HG03432 (cell line): Measurements from ENCODE around the gene FAM83C.

Source experiments
- ATAC-seq: cut with Tn5 transposase; IDR thresholded peaks from one replicate; pipeline ENCODE4 v1.9.1; 2021; ENCODE audit warnings: mild to moderate bottlenecking, moderate library complexity; ENCODE audit not compliant: unreplicated experiment

FAM83C gene

DNA sequence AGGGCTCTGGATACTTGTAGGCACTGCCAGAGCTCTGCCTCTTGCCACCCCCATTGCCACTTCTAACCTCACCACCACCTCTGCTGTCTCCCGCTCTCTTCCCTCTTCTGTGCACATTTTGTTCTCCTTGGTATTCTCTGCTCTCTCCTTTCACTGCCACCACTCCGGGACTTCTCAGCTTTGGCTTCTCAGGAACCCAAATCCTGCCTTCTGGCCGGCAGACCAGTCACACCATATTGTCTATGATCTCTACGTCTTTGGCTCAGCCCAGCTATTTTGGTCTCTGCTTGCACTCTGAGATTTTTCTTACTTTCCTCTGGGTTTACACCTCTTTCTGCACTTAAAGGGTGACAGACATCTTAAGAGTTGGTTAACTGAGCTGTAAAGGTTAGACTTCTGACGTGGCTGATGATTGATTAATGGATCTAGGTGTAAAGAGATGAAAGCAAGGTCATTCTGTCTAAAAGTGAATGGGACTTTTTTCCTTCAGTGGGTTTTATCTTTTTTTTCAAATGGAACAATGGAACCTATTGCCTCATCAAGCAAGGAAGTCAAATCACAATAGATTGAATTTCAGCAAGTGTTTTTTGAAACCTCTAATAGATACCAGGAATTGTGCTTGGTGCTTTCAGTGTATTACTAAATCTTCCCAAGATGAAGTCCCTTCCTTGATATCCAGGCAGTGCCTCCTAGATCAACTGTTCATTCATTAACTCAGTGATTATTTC, 52.0 kb downstream of the FAM83C start:
- no peak for ATAC-seq

- no peak for ATAC-seq
Measured at GRCh38 chr20:35238735-35239134, 53.5 kb downstream of the FAM83C start.

GRCh38 chr20:35238170-35238569, 54.1 kb downstream of the FAM83C start:
- no peak for ATAC-seq

GRCh38 chr20:35237486-35237885, 54.7 kb downstream of the FAM83C start:
- ATAC-seq: no peak

- ATAC-seq: no peak
Measured at GRCh38 chr20:35235881-35236280, 56.3 kb downstream of the FAM83C start.
